Uterus (tissue), 2 donors: ENCODE data around the gene THRB.

Experiments used
- POLR2A ChIP-seq, 2 donors: fragments of 450-650 bp; IDR thresholded peaks; one replicate each; pipeline ENCODE4 v1.6.1; 2016; ENCODE audit warnings: antibody characterized with exemption in 2 of 2, mild to moderate bottlenecking in 1 of 2, moderate library complexity in 1 of 2
- TF ChIP-seq, protein P1 (sequence below), 4 experiments: fragments of 200-600 bp in 2 of 4; fragments of 450-650 bp in 2 of 4; sonication (generic) in 2 of 4; IDR thresholded peaks; one replicate each; pipeline ENCODE4 v1.5.1; 2016 to 2019; ENCODE audit warnings: antibody characterized with exemption in 4 of 4, mild to moderate bottlenecking in 2 of 4, moderate library complexity in 1 of 4

DNA sequence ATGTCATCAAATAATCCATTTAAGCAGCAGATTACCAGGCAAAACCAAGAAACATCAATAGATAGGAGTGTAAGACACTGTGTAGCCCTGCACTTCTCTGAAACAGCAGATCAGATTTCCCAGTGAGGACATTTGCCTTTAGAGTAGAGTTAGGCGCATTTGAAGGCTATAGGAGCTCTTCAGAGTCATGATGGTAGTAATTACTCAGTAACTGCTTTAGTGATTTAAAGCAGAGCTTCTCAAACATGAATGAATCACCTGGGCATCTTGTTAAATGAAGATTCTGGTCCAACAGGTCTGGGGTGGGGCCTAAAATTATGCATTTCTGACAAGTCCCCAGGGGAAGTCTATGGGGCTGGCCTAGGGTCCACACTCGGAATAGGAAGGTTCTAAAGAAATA lies 36.9 kb downstream of the THRB start:
- TF ChIP-seq, protein P1, sequence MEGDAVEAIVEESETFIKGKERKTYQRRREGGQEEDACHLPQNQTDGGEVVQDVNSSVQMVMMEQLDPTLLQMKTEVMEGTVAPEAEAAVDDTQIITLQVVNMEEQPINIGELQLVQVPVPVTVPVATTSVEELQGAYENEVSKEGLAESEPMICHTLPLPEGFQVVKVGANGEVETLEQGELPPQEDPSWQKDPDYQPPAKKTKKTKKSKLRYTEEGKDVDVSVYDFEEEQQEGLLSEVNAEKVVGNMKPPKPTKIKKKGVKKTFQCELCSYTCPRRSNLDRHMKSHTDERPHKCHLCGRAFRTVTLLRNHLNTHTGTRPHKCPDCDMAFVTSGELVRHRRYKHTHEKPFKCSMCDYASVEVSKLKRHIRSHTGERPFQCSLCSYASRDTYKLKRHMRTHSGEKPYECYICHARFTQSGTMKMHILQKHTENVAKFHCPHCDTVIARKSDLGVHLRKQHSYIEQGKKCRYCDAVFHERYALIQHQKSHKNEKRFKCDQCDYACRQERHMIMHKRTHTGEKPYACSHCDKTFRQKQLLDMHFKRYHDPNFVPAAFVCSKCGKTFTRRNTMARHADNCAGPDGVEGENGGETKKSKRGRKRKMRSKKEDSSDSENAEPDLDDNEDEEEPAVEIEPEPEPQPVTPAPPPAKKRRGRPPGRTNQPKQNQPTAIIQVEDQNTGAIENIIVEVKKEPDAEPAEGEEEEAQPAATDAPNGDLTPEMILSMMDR (IDR thresholded peaks at IDR 0.05), result no peak
- TF ChIP-seq POLR2A (IDR thresholded peaks at IDR 0.05), result no peak
